GM21515 (cell line): Measurements from ENCODE around the gene MYO18A.
"Not testable (repeated sequence)": the region's sequence is repeated elsewhere in the genome, so short reads cannot be mapped to it uniquely, and the experiment has no call there.

Experiments used
- ATAC-seq: cut with Tn5 transposase; IDR thresholded peaks from one replicate; pipeline ENCODE4 v1.9.1; 2021; ENCODE audit not compliant: unreplicated experiment

The MYO18A gene

GRCh38 chr17:29108823-29109476, 71.2 kb downstream of the MYO18A start:
- ATAC-seq, result no peak

GRCh38 chr17:29107933-29108822, 72.0 kb downstream of the MYO18A start:
- no peak for ATAC-seq

- ATAC-seq, result no peak
These were observed 73.1 kb downstream of the MYO18A start for GRCh38 chr17:29107084-29107483.

- ATAC-seq, result no peak
These were observed 76.9 kb downstream of the MYO18A start for GRCh38 chr17:29103341-29103740.

- no peak for ATAC-seq
These were observed 77.4 kb downstream of the MYO18A start for GRCh38 chr17:29102741-29103181.

GRCh38 chr17:29102046-29102445, 78.2 kb downstream of the MYO18A start:
- ATAC-seq, result no peak

GRCh38 chr17:29100296-29100695, 79.9 kb downstream of the MYO18A start:
- no peak for ATAC-seq

- ATAC-seq, result no peak
These were observed 80.7 kb downstream of the MYO18A start for GRCh38 chr17:29099527-29099926.

GRCh38 chr17:29096094-29096493, 84.1 kb downstream of the MYO18A start:
- ATAC-seq, result no peak

GRCh38 chr17:29095439-29095838, 84.8 kb downstream of the MYO18A start:
- no peak for ATAC-seq

GRCh38 chr17:29094101-29094708, 86.0 kb downstream of the MYO18A start:
- no peak for ATAC-seq

GRCh38 chr17:29093090-29093871, 86.9 kb downstream of the MYO18A start:
- no peak for ATAC-seq

- ATAC-seq, result no peak
These were observed 88.5 kb downstream of the MYO18A start for GRCh38 chr17:29091606-29092289.

GRCh38 chr17:29090750-29091605, 89.2 kb downstream of the MYO18A start:
- ATAC-seq, result no peak

- no peak for ATAC-seq
These were observed 90.1 kb downstream of the MYO18A start for GRCh38 chr17:29090108-29090507.

- ATAC-seq, result no peak
These were observed 90.6 kb downstream of the MYO18A start for GRCh38 chr17:29089601-29090044.

GRCh38 chr17:29088782-29089181, 91.4 kb downstream of the MYO18A start:
- not testable (repeated sequence) for ATAC-seq

GRCh38 chr17:29086628-29087332, 93.4 kb downstream of the MYO18A start:
- no peak for ATAC-seq

GRCh38 chr17:29085223-29085622, 95.0 kb downstream of the MYO18A start:
- ATAC-seq, result no peak
